H1 (cell line): Measurements from ENCODE around the gene PI4KA. TPM values are rescaled to one million over a fixed set of nuclear protein-coding genes. Genes with fewer than 3 reads are reported as not detected.

Experiments used
- CTCF ChIA-PET: fragments of 300-600 bp; sonication (Branson Sonifier 250); formaldehyde crosslinking; loops from one replicate; lab custom pipeline; 2021; ENCODE audit not compliant: partially characterized antibody; lab: Charles Lee
- POLR2A ChIA-PET: fragments of 300-600 bp; sonication (Branson Sonifier 250); formaldehyde crosslinking; loops from one replicate; lab custom pipeline; 2021; ENCODE audit warnings: inconsistent platforms; ENCODE audit not compliant: partially characterized antibody; lab: Charles Lee
- DNase-seq, 2 experiments: peaks; one replicate each; pipeline versions ENCODE4 v3.0.0 to v3.0.0-alpha.2; 2010 to 2022; ENCODE audit warnings: low spot score in 2 of 2, low read depth in 1 of 2, mixed read lengths in 1 of 2
- FAIRE-seq: peaks from 2 replicates; lab custom pipeline; 2011; peaks lifted over from hg19 to GRCh38; lab: Jason Lieb, UNC
- H2AFZ ChIP-seq: 2 replicates; pipeline ENCODE4 v1.8.1; 2012; ENCODE audit warnings: low read length, inconsistent platforms
- H2AK5ac ChIP-seq: 2 replicates; pipeline ENCODE4 v1.6.1; 2013; ENCODE audit warnings: low read depth, low read length
- H2BK120ac ChIP-seq: replicated peaks from 2 replicates; pipeline ENCODE3; 2013; ENCODE audit warnings: low read depth, low read length, inconsistent platforms
- H2BK12ac ChIP-seq: 2 replicates; pipeline ENCODE4 v1.6.1; 2013; ENCODE audit warnings: low read depth, low read length
- H2BK15ac ChIP-seq: 2 replicates; pipeline ENCODE4 v1.6.1; 2013; ENCODE audit warnings: low read length
- H2BK20ac ChIP-seq: 2 replicates; pipeline ENCODE4 v1.6.1; 2013; ENCODE audit warnings: low read length
- H2BK5ac ChIP-seq: 2 replicates; pipeline ENCODE4 v1.6.1; 2013; ENCODE audit warnings: low read depth, low read length
- H3K14ac ChIP-seq: 2 replicates; pipeline ENCODE4 v1.6.1; 2013; ENCODE audit warnings: inconsistent platforms; ENCODE audit not compliant: insufficient read length
- H3K18ac ChIP-seq: 2 replicates; pipeline ENCODE4 v1.6.1; 2013; ENCODE audit warnings: low read length; ENCODE audit errors: extremely low read depth
- H3K23ac ChIP-seq: 2 replicates; pipeline ENCODE4 v1.6.1; 2013; ENCODE audit warnings: inconsistent platforms; ENCODE audit not compliant: insufficient read length
- H3K23me2 ChIP-seq: 2 replicates; pipeline ENCODE4 v1.6.1; 2013; ENCODE audit warnings: low read depth, low read length
- H3K27ac ChIP-seq: 2 replicates; pipeline ENCODE4 v1.6.1; 2011; ENCODE audit warnings: low read depth, low read length, inconsistent platforms
- H3K27me3 ChIP-seq, 4 experiments: replicated peaks in 1 of 4; 1 replicate in 1 of 4; 2 replicates in 3 of 4; pipeline versions ENCODE4 v1.6.1 to v1.8.1; 2011 to 2013; ENCODE audit warnings: low read length in 3 of 4, mild to moderate bottlenecking in 3 of 4, inconsistent platforms in 2 of 4, mixed read lengths in 2 of 4, moderate library complexity in 1 of 4; ENCODE audit not compliant: control insufficient read depth in 3 of 4, insufficient read depth in 3 of 4; ENCODE audit errors: extremely low read depth in 1 of 4
- H3K36me3 ChIP-seq, 4 experiments: 2 replicates each; pipeline versions ENCODE4 v1.6.1 to v1.8.1; 2011 to 2013; ENCODE audit warnings: mild to moderate bottlenecking in 4 of 4, low read length in 3 of 4, moderate library complexity in 2 of 4, control low read depth in 1 of 4, inconsistent platforms in 1 of 4; ENCODE audit not compliant: insufficient read depth in 4 of 4, control insufficient read depth in 2 of 4
- H3K4ac ChIP-seq: replicated peaks from 2 replicates; pipeline ENCODE3; 2013; ENCODE audit warnings: low read length, low read depth, mixed read lengths, inconsistent platforms; ENCODE audit not compliant: insufficient read length
- H3K4me1 ChIP-seq, 4 experiments: replicated peaks in 1 of 4; 1 replicate in 1 of 4; 2 replicates in 3 of 4; pipeline versions ENCODE4 v1.6.1 to v1.8.1; 2011 to 2013; ENCODE audit warnings: low read length in 3 of 4, inconsistent platforms in 2 of 4, mixed read lengths in 1 of 4; ENCODE audit not compliant: insufficient read depth in 4 of 4, control insufficient read depth in 3 of 4
- H3K4me2 ChIP-seq, 2 experiments: 2 replicates each; pipeline versions ENCODE4 v1.6.1 to v1.8.1; 2011 to 2013; ENCODE audit warnings: low read depth in 2 of 2, low read length in 2 of 2, control low read depth in 1 of 2, inconsistent platforms in 1 of 2, mild to moderate bottlenecking in 1 of 2; ENCODE audit not compliant: insufficient read depth in 1 of 2
- H3K4me3 ChIP-seq, 4 experiments: fragments of 200-600, 300-600 bp in 1 of 4; sonication (generic), shearing (Covaris generic), sonication (Bioruptor Twin) in 1 of 4; 2 replicates each; pipeline versions ENCODE4 v1.5.1 to v1.8.1; 2011 to 2016; ENCODE audit warnings: low read length in 4 of 4, low read depth in 3 of 4, control low read depth in 2 of 4, inconsistent platforms in 2 of 4, mild to moderate bottlenecking in 2 of 4, mixed read lengths in 1 of 4, moderate library complexity in 1 of 4; ENCODE audit not compliant: insufficient read depth in 2 of 4; ENCODE audit errors: extremely low read depth in 1 of 4
- H3K56ac ChIP-seq: replicated peaks from 2 replicates; pipeline ENCODE3; 2013; ENCODE audit warnings: low read depth, mild to moderate bottlenecking, mixed read lengths, low read length, inconsistent platforms; ENCODE audit not compliant: insufficient read length
- H3K79me1 ChIP-seq: 2 replicates; pipeline ENCODE4 v1.6.1; 2013; ENCODE audit warnings: low read depth, low read length, control low read depth
- H3K79me2 ChIP-seq, 2 experiments: 2 replicates each; pipeline versions ENCODE4 v1.6.1 to v1.8.1; 2012 to 2013; ENCODE audit warnings: low read length in 2 of 2, mild to moderate bottlenecking in 2 of 2, inconsistent platforms in 1 of 2; ENCODE audit not compliant: insufficient read depth in 2 of 2, control insufficient read depth in 1 of 2
- H3K9ac ChIP-seq, 4 experiments: replicated peaks in 1 of 4; 1 replicate in 1 of 4; 2 replicates in 3 of 4; pipeline versions ENCODE4 v1.6.1 to v1.8.1; 2011 to 2013; ENCODE audit warnings: low read depth in 3 of 4, low read length in 3 of 4, control low read depth in 2 of 4, mild to moderate bottlenecking in 2 of 4, moderate library complexity in 2 of 4, inconsistent platforms in 1 of 4; ENCODE audit errors: extremely low read depth in 1 of 4
- H3K9me3 ChIP-seq, 2 experiments: 2 replicates each; pipeline versions ENCODE4 v1.6.1 to v1.8.1; 2012 to 2013; ENCODE audit warnings: mild to moderate bottlenecking in 2 of 2, moderate library complexity in 2 of 2, control low read depth in 1 of 2, inconsistent platforms in 1 of 2, low read depth in 1 of 2, low read length in 1 of 2, mixed read lengths in 1 of 2; ENCODE audit not compliant: insufficient read depth in 2 of 2
- H4K20me1 ChIP-seq, 2 experiments: replicated peaks in 1 of 2; 2 replicates each; pipeline versions ENCODE3 to v1.8.1; 2011 to 2013; ENCODE audit warnings: inconsistent platforms in 2 of 2, low read length in 2 of 2, mild to moderate bottlenecking in 1 of 2; ENCODE audit not compliant: insufficient read depth in 2 of 2, control insufficient read depth in 1 of 2
- H4K5ac ChIP-seq: 2 replicates; pipeline ENCODE4 v1.6.1; 2013; ENCODE audit warnings: low read length, low read depth, mixed read lengths, inconsistent platforms; ENCODE audit not compliant: insufficient read length
- H4K8ac ChIP-seq: 2 replicates; pipeline ENCODE4 v1.8.0; 2013; ENCODE audit warnings: mild to moderate bottlenecking, moderate library complexity, low read length, inconsistent platforms; ENCODE audit not compliant: insufficient read depth; ENCODE audit errors: extremely low read depth
- H4K91ac ChIP-seq: replicated peaks from 2 replicates; pipeline ENCODE3; 2013; ENCODE audit warnings: low read length, mixed read lengths, inconsistent platforms; ENCODE audit not compliant: insufficient read length
- BACH1 ChIP-seq: IDR thresholded peaks from 2 replicates; pipeline ENCODE4 v1.6.1; 2012; ENCODE audit warnings: low read length, improper control_type of control experiment
- CBX5 ChIP-seq: fragments of 300-800, 300-1000 bp; sonication (generic); IDR thresholded peaks from 2 replicates; pipeline ENCODE4 v1.7.1; 2016; ENCODE audit warnings: antibody characterized with exemption, low read length, low read depth
- KDM1A ChIP-seq: fragments of 200-600, 300-600 bp; sonication (generic); IDR thresholded peaks from 2 replicates; pipeline ENCODE4 v1.7.1; 2016; ENCODE audit warnings: mild to moderate bottlenecking, low read length, borderline replicate concordance
- KDM5A ChIP-seq: fragments of 200-600 bp; IDR thresholded peaks from 2 replicates; pipeline ENCODE4 v1.7.1; 2012; ENCODE audit warnings: mild to moderate bottlenecking, low read length, inconsistent platforms, mixed read lengths
- RBBP5 ChIP-seq: IDR thresholded peaks from 2 replicates; pipeline ENCODE4 v1.7.1; 2012; ENCODE audit warnings: low read depth, mild to moderate bottlenecking, inconsistent platforms, low read length, moderate library complexity, borderline replicate concordance
- WGBS, 2 experiments: shearing (Covaris generic) in 1 of 2; methylation state at CpG; one replicate each; pipeline versions ENCODE4 v1.1.6 to v1.1.7; 2013 to 2015; ENCODE audit warnings: low lambda C conversion rate in 2 of 2, mixed read lengths in 2 of 2, inconsistent platforms in 1 of 2, low coverage in 1 of 2, missing lambda C conversion rate in 1 of 2; ENCODE audit not compliant: insufficient replicate concordance in 2 of 2, insufficient coverage in 1 of 2, insufficient read length in 1 of 2; ENCODE audit errors: extremely low coverage in 1 of 2, missing lambda C conversion rate in 1 of 2; 5-methylcytosine and 5-hydroxymethylcytosine counted together
- polyA plus RNA-seq, 7 experiments: library from polyadenylated mRNA; depleted of rRNA in 3 of 7; stranded (reverse) in 5 of 7; unstranded in 2 of 7; fragments of >200 nt in 5 of 7; fragments of 200-250 nt in 2 of 7; gene quantifications; 1 replicate in 5 of 7; 2 replicates in 1 of 7; 4 replicates in 1 of 7; pipeline versions ENCODE4 v1.2.1 to v1.2.3, GENCODE V29; 2011 to 2013; ENCODE audit warnings: missing spikeins in 2 of 7, mixed read lengths in 2 of 7
- total RNA-seq: library from RNA; stranded (reverse); fragmentation: NEBNext Ultra II Directional; extraction: Animal tissue kit (Norgen Biotek cat#: 25700); gene quantifications from 2 replicates; pipeline ENCODE4 v1.2.1, GENCODE V29; 2021

The PI4KA gene
- total and polyA plus RNA-seq, 2 of the 8 experiments (the other 6 are each of a cell fraction or from before 2014, with no cell fraction given), result 22.5 to 37.7 TPM

DNA sequence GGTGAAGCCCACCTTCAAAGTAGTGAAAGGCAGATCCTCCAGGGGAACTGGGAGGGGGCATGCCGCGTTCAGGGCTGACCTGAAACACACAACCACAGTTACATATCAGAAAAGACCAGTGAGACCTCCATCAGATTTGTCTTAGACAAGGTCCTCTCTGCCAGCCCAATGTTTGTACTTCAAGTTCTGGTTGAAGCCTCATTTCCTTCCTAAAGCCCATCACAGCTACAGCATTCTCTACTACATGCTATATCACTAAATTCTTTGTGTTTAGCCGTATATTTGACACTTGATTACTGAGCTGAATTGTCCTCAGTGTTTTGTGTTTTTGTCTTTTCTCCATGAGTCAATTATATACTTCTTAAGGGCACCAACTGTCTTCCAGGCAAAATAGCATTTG is 40.1 kb downstream of the PI4KA start:
- ChIA-PET POLR2A (interaction anchor here (0.6 kb wide), 1 partner anchor 8 kb away, joined by 3 read pairs; no protein-coding TSS in a partner anchor), CTCF (interaction anchor here (0.5 kb wide), 1 partner anchor 65 kb away, joined by 3 read pairs; no protein-coding TSS in a partner anchor)
- no peak for TF ChIP-seq RBBP5
- no peak for TF ChIP-seq KDM1A
- TF ChIP-seq BACH1, result no peak
- no peak for TF ChIP-seq KDM5A
- TF ChIP-seq CBX5, result no peak
- Histone ChIP-seq H3K27ac (no peak overlapping the region), H3K4me2 (no peak overlapping the region), H2AK5ac (no peak overlapping the region), H2BK12ac (no peak overlapping the region), H3K23me2 (no peaks in the 10 kb centered on the region), H3K4ac (no peak overlapping the region), H2BK120ac (no peak overlapping the region), H4K5ac (no peak overlapping the region), H4K8ac (no peak overlapping the region), H3K18ac (no peak overlapping the region), H3K23ac (no peak overlapping the region), H3K36me3 (peaks cover 0 to 2% (median 0%) of the 10 kb centered on the region in 4 experiments; a peak in 3 of 8 replicates), H3K56ac (no peak overlapping the region), H3K9me3 (no peaks in the 10 kb centered on the region), H2BK15ac (no peak overlapping the region), H2BK20ac (no peak overlapping the region), H4K91ac (no peak overlapping the region), H3K4me1 (no peaks in the 10 kb centered on the region), H3K79me1 (no peaks in the 10 kb centered on the region), H3K9ac (no peak overlapping the region), H3K4me3 (no peak overlapping the region), H3K27me3 (no peaks in the 10 kb centered on the region), H3K14ac (no peak overlapping the region), H2AFZ (no peak overlapping the region), H3K79me2 (no peaks in the 10 kb centered on the region), H4K20me1 (peaks cover 0 to 1% of the 10 kb centered on the region in 2 experiments), H2BK5ac (no peak overlapping the region)
- no peak for DNase-seq
- FAIRE-seq, result no peak
- WGBS, 2 experiments, result 95% methylated on average over 3 of the region's 3 CpGs; no CpG with 5 or more reads in 1 of the 2 experiments
